CD4-positive, alpha-beta T cell treated with Interferon gamma for 1 hour (primary cell): ENCODE measurements around the gene SPEG.
"Not testable (repeated sequence)": the region's sequence is repeated elsewhere in the genome, so short reads cannot be mapped to it uniquely, and the experiment has no call there.

ENCODE experiments used
- DNase-seq: peaks from one replicate; pipeline ENCODE4 v3.0.0-alpha.2; 2020

The SPEG gene

GRCh38 chr2:219434718-219435525, at the start of gene SPEG:
Gene SPEG, plus strand, starts transcription at chr2:219434843. Its CDS starts 135 bp downstream, at chr2:219434978.
- DNase-seq = no peak

- no peak for DNase-seq
These were observed 49.8 kb upstream of the SPEG start for GRCh38 chr2:219384859-219385258.

GRCh38 chr2:219385958-219386520, 48.6 kb upstream of the SPEG start:
- DNase-seq = no peak

- no peak for DNase-seq
These were observed 47.9 kb upstream of the SPEG start for GRCh38 chr2:219386532-219387280.

- no peak for DNase-seq
These were observed 47.1 kb upstream of the SPEG start, which contains the start of gene DNPEP for GRCh38 chr2:219387306-219388120. Gene DNPEP, minus strand, starts transcription at chr2:219387912. Its CDS starts 118 bp downstream, at chr2:219387794.

- DNase-seq = peak; percentile 98
These were observed 46.3 kb upstream of the SPEG start for GRCh38 chr2:219388121-219388906.

- DNase-seq = no peak
These were observed 45.8 kb upstream of the SPEG start for GRCh38 chr2:219388907-219389156.

- no peak for DNase-seq
These were observed 41.9 kb upstream of the SPEG start for GRCh38 chr2:219392754-219393153.

DNA sequence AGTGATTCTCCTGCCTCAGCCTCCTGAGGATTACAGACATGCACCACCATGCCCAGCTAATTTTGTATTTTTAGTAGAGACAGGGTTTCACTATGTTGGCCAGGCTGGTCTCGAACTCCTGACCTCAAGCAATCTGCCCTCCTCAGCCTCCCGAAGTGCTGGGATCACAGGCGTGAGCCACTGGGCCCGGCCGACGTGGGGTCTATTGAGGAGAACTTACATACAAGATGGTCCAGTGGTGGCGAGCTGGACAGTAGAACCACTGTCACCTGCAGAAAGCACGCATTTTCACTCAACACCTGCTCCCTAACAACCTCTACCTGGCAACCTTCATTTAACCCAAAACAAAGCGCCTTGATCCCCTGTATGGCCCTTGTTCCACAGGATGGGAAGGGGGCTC, 39.6 kb upstream of the SPEG start:
- not testable (repeated sequence) for DNase-seq

DNA sequence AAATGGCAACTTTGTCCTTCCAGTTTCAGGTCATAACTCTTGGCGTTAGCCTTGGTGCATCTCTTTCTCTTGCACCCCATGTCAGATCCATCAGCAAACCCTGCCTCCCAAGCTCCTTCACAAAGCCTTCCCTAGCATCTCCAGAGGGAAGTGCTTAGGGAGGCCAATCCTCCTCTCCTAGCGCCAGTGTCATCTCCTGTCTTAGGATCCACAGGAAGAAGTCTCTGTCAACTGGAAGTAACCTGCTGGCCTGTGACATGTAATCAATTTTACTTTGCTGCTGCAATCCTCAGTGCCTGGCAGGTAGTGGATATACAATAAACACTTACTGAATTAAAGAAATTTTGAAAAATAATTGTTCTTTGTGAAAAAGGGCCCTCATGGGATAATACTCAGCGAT, 39.0 kb upstream of the SPEG start:
- DNase-seq = no peak

- no peak for DNase-seq
These were observed 37.7 kb upstream of the SPEG start for GRCh38 chr2:219396863-219397457.

- DNase-seq = no peak
These were observed 35.8 kb upstream of the SPEG start for GRCh38 chr2:219398721-219399363.

DNA sequence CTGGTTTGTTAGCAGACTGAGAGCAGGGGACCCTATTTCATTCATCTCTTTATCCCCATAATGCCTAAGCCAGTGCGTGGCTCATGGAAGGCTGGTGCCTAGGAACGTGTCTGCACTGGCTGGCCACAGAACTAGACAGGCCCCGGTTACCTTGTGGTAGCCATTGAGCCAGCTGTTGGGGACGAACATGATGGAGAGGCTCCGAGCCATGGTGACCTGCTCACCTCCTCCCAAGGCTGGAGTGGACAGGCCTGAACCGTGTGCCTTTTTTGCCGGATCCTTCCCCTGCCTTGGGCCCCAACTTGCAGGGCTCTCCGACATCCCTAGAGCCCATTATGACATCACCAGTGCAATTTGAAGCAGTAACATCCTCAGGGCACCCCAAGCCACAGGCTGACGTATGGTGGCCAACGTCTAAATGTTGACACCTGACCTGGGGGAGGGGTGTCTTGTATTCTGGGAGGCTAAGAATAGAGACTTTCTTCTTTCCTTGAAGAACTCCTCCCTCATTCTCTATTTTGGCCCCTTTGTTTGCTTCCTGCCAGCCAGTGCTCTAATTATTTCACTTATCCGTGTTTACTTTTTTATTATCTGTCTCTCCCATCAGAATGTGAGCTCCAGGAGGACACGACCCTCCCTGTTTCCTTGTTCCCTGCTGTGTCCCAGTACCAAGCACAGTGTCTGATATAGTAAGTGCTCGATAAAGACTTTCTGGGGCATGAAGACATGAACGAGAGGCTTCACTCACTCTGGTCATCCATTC, 34.7 kb upstream of the SPEG start:
- no peak for DNase-seq

- DNase-seq = no peak
These were observed 34.1 kb upstream of the SPEG start for GRCh38 chr2:219400562-219400961.

DNA sequence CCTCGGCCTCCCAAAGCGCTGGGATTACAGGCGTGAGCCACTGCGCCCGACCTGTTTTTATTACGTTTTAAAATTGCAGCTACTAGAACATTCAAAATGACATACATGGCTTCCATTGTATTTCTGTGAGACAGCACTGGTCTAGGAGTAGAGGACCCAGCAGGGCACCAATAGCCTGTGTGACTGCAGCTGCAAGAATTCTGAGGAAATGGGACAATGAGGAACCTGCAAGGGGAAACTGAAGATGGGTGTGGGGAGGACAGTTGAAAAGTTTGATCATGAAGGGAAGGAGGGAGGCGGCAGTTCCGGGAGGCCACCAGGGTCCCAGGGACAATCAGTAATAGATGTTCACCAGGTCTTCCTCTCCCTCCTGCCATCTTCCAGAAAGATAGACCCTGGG, 33.0 kb upstream of the SPEG start:
- DNase-seq = no peak

DNA sequence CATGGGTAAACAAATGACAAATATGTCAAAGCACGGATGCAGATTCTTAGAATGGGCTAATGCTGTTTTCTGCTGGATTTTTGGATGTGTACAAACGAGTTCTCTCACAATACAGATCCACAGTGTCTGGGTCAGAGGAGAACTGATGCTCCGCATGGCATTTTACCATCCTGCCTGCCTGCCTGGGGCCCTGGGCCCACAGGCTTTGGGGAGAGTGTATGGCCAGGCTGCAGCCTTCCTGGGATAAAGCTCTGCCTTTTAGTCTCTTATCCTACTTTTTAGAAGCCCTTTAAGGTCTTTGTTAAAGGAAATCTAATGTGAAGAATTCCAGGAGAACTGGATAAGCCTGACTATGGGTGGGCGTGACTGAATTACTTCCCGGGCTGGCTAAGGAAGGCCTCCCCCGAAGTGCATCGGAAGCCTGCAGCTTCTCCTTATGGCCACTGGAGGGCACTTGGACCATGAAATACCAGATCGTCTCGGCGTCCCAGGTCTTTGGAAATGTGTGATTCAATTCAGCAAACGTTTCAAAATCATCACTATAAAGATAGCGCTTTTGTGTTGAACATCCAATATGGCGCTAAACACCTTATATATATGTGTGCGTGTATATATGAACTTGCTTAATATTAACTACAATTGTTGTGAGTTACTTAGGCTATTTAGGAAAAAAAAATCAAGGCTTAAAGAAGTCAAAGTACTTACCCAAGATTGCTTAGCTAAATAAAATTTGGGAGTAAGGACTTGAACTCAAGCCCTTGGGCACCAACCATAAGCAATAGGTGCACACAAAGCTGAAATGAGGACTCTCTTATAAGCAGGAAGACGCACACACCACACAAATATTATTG, 31.8 kb upstream of the SPEG start:
- peak; percentile 57 for DNase-seq

- DNase-seq = no peak
These were observed 30.8 kb upstream of the SPEG start for GRCh38 chr2:219403861-219404260.

GRCh38 chr2:219404291-219404910, 30.2 kb upstream of the SPEG start:
- no peak for DNase-seq

DNA sequence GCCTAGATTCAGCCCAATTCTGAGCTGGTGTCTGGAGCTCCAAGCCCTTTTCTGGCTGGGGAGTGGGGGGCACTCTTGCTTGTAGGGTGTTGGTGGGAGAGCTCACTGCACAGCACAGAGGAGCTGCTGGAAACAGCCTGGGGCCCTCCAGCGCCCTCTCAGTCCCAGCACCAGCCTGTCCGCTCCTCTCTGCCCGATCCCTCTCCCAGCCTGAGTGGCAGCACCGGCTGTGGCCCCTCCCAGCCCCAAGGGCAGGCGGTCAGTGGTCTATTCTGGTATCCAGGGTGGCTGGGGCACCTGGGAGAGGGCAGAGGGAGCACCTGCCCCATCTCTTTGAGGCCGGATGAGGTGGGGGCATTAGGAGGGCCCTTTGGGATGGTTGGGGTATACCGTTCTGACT, 29.7 kb upstream of the SPEG start:
- no peak for DNase-seq
